IMR-90 (cell line): ENCODE measurements around the gene MT1E.
"Not testable (repeated sequence)": the region's sequence is repeated elsewhere in the genome, so short reads cannot be mapped to it uniquely, and the experiment has no call there.

Source experiments
- CTCF ChIP-seq: conservative IDR thresholded peaks from 2 replicates; pipeline ENCODE4 v1.5.1; 2012; ENCODE audit warnings: mild to moderate bottlenecking, low read depth, low read length, improper control_type of control experiment
- FOS ChIP-seq: fragments of 150-350 bp; IDR thresholded peaks from 2 replicates; pipeline ENCODE4 v1.6.1; 2016; ENCODE audit warnings: low read depth, low read length

GRCh38 chr16:56671691-56672090, 46.1 kb downstream of the MT1E start:
- TF ChIP-seq FOS, CTCF: not testable (repeated sequence)
